Measurements from ENCODE around the gene MTMR1.
A peak's percentile ranks its signal among the peaks of the same experiment; 100 is the strongest.

Gene MTMR1

DNA sequence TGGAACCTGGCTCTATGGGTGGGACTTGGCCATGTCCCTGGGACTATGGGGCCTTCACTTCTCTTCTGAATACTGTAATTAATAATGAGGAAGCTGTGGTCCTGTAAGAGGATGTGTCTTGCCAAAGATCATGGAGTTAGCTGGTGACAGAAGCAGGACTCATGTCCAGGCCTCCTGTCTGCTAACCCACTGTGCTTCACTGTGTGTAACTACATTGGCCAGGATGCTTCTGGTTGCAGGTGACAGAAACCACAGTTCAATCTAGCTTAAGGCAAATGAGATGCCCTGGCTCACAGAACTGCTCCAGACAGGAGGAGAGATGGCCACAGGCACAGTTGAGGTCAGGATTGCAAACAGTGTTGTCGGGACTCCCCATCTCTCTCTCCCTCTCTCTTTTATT is 3.1 kb downstream of the MTMR1 start:
- no peak for FAIRE-seq
- no peak for DNase-seq (ENCODE audit: insufficient read length, low spot score)

DNA sequence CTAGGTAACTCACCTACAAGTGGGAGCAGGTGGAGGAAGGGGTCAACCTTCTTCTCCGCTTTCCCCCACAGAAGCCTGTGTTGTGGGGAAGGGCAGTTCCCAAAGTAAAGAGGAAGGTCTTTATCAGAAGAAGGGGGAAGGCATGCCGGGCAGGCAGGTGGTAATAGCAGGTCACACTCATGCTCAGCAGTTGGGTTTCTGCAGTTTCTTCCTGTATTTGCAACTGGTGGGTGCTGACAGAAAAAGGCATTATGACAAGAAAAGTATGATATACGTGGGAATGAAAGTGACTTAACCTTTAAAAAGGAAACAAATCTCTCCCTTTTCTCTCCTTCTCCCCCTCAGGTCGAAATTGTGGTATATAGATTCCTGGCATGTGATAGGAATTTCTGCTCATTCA is 3.7 kb downstream of the MTMR1 start:
- no peak for FAIRE-seq
- no peak for DNase-seq (ENCODE audit: insufficient read length, low spot score)

DNA sequence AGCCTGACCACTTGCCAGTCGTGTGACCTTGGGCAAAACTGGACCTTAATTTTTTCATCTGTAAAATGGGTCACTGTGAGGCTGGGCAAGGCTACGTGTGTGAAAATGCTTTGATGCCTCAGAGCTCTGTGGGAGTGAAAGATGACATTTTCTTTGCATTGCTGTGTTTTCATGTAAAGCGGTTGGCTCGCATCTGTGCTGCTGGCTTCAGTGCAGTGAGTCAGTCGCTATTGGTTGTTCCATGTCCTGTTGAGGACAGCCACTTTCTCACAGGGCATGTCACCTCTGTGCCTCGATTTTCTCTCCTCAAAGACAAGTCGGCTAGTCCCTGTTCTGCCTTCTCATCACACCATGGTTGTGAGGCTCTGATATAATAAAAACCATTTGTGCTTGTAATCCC is 4.4 kb downstream of the MTMR1 start:
- DNase-seq (ENCODE audit: insufficient read length, low spot score) (no peak), FAIRE-seq (no peak)

GRCh38 chrX:150698981-150699380 is 5.8 kb downstream of the MTMR1 start:
- FAIRE-seq: no peak
- DNase-seq (ENCODE audit: insufficient read length, low spot score): no peak

DNA sequence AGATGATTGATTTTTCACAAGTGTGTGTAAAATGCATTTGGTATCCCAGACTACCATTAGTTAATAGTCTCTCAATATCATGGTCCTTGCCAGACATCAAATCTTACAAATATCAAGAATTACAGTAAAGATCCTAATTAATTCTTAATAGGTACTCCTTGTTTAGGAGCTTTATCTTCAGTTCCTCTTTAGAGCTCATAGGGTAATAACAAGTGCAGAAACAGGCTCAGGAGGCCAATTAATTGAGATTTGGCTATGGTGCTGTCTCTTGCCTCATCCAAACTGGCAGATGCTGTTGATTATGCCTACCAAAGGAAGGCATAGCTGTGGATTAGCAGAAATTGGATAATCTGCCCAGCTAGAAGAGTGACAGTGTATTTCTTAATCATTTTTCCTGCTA is 6.9 kb downstream of the MTMR1 start:
- no peak for DNase-seq (ENCODE audit: insufficient read length, low spot score)

DNA sequence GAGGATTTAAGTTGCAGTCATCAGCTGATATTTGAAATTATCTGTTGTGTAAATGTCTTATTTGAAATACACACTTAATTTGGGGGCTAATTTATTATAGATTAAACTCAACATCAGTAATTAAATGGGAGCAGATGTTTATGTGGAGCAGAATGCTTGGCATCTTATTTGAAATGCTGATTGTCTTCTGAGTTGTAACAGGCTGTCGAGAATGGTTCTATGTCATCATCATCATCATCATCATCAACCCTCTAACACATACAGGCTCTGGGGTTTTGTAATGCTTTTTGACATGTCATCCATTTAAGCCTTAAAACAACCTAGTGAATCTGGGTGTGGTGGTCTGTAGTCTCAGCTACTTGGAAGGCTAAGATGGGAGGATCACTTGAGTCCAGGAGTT is 8.2 kb downstream of the MTMR1 start:
- FAIRE-seq (no peak), DNase-seq (ENCODE audit: insufficient read length, low spot score) (no peak)

More for the DNA sequence above, 6.9 kb downstream of the MTMR1 start:
- FAIRE-seq: no peak

GRCh38 chrX:150702966-150703694 is 9.9 kb downstream of the MTMR1 start:
- FAIRE-seq: no peak
- no peak for DNase-seq (ENCODE audit: insufficient read length, low spot score)

GRCh38 chrX:150703695-150703974 is 10.4 kb downstream of the MTMR1 start:
- DNase-seq (ENCODE audit: insufficient read length, low spot score) (no peak), FAIRE-seq (no peak)

DNA sequence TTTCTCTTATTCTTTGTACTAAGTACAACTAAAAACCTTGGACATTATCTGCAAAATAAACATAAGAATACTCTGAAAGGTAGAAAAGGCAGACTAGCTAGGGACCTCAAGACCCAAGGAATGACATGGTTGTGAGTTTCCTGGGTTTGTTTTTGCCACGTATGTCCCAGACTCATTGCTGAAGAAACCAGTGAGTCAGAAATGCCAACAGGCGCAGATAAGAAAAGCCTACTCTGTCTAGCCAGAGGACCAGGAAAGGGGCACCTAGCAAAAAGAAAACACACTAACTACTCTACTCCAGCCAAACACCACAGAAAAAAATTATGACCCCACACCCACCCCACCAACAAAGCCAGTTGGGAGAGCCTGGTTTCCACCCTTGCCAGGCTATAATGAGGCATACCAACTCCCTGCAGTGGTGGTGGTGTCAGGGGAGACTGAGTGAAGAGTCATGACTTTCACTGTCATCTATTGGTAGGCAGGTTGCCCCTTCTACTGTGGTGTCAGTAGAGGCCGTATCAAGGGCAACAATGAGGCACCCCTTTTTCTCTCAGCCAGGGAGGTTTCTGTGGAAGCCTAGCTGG is 10.9 kb downstream of the MTMR1 start:
- DNase-seq (ENCODE audit: insufficient read length, low spot score): no peak
- no peak for FAIRE-seq

DNA sequence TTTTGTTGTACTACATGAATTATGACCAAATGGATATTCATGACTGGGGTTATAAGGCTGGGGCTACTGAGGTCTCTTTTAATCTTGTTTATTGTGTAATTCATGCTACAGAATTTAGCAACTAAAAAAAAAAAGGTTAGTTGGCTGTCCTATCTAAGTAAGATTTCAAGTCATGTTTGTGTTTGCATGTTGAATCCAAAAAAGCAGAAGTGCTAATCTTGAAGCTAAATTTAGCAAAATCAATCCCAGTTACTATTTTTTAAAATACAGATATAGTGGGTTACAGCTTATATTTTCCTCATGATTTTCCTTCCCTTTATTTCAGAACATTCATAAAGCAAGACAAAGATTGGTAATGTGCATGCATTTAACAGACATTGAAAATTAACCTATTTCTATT is 19.4 kb downstream of the MTMR1 start:
- DNase-seq (ENCODE audit: insufficient read length, low spot score) (no peak), FAIRE-seq (no peak)

GRCh38 chrX:150715184-150715583 is 22.0 kb downstream of the MTMR1 start:
- FAIRE-seq: no peak

DNA sequence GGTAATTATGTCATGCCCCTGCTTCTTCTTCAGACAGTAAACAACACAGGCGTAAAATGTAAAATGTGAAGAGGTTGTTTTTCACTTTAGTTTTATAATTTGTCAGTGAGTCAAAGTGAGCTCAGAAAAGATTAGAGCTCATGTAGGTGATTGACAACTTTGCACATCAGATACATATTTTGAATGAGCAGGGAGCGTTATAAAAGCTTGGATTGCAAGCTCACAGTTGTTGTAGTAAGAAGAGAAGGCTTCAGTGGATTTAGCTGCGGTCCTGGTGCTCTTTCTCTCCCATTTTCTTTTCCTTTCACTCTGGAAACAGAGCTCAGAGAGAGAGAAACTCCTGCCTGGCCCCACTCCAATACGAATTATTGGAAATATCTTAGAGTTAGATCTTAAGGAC is 26.4 kb downstream of the MTMR1 start:
- FAIRE-seq (no peak), DNase-seq (ENCODE audit: insufficient read length, low spot score) (no peak)

More at GRCh38 chrX:150715184-150715583, 22.0 kb downstream of the MTMR1 start:
- DNase-seq (ENCODE audit: insufficient read length, low spot score): no peak

DNA sequence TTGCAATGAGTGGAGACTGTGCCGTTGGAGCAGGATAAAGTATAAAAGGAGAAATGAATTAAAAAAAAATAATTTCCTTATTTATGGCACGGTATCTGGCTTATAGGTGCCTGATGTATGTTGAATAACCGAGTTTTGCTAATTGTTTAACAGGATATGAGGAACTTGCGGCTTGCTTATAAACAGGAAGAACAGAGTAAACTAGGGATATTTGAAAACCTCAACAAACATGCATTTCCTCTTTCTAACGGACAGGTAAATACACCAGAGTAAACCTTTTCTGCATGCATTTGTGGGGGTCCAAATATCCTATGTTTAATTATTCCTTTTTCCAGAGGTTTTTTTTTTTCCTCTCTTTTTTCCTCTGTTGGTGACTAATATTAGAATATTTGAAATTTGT is 36.8 kb downstream of the MTMR1 start:
- FAIRE-seq: no peak
- no peak for DNase-seq (ENCODE audit: insufficient read length, low spot score)

DNA sequence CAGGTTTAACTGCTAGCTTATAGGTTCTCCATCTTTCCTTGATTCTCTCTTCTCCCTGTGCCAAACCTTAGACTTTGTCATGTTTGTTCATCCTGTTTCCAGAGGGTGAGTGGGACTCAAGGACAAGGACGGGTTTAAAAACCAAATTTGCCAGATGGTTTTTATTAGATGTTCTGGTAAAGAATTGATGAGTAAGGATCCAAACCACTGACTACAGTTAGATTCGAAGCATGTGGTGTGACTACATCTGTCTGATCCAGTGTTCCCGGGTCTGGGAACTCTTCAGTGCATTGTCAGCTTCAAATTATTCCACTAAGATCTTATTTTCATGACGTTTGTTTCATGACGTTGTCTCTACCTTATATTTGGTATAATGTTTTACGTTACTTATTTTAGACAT is 37.5 kb downstream of the MTMR1 start:
- FAIRE-seq (no peak), DNase-seq (ENCODE audit: insufficient read length, low spot score) (no peak)

DNA sequence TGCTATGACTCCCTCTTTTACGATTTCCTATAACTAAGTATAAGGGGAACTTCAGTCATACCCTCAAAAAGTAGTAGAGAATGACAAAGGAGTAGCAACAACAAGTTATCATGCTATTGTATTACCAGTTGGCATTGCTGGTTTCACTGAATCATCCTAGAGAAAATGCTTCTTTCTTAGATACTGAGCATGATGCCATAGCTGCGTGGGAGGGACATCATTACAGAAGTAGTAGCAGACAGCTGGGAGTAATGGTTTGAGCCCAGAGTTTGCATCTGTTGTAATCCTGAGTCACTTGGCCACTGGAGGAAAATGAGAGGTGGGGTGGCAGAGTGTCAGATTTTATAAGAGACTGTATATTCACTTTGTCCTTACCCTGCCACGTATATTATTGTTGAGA is 38.6 kb downstream of the MTMR1 start:
- no peak for FAIRE-seq
- DNase-seq (ENCODE audit: insufficient read length, low spot score): peak; percentile 5

- DNase-seq (ENCODE audit: insufficient read length, low spot score) (no peak), FAIRE-seq (no peak)
Observed at GRCh38 chrX:150736475-150736874, 43.3 kb downstream of the MTMR1 start.

DNA sequence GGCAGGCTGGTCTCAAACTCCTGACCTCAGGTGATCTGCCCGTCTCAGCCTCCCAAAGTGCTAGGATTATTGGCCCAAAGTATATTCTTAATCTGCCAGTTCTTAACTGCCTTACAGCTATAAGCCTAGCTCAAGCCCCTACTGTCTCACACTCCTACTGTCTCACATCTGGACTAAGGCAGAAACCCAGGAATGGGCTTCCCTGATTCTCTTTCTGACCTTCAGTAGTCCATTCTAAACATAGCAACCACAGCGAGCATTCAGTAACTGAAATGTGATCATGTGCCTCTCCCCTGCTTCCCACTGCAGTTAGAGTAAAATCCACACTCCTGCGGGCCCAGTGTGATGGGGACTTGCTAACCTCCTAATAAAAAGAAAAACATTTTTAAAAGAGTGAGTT is 58.9 kb downstream of the MTMR1 start:
- DNase-seq (ENCODE audit: insufficient read length, low spot score) (no peak), FAIRE-seq (no peak)

GRCh38 chrX:150753357-150753756 is 60.2 kb downstream of the MTMR1 start:
- DNase-seq (ENCODE audit: insufficient read length, low spot score) (no peak), FAIRE-seq (no peak)

DNA sequence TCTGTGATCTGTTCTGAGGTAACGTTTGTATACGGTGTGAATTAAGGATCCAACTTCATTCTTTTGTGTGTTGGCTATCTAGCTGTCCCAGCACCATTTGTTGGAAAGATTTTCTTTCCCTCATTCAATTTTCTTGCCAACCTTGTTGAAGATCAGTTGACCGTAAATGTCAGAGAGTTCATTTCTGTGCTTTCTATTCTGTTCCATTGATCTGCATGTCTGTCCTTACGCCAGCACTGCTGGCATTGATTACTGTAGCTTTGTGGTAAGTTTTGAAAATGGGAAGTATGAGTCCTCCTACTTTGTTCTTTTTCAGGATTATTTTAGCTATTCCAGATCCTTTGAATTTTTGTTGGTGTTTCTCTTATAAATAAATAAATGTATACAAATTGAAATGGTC is 60.8 kb downstream of the MTMR1 start:
- no peak for FAIRE-seq
- no peak for DNase-seq (ENCODE audit: insufficient read length, low spot score)

DNA sequence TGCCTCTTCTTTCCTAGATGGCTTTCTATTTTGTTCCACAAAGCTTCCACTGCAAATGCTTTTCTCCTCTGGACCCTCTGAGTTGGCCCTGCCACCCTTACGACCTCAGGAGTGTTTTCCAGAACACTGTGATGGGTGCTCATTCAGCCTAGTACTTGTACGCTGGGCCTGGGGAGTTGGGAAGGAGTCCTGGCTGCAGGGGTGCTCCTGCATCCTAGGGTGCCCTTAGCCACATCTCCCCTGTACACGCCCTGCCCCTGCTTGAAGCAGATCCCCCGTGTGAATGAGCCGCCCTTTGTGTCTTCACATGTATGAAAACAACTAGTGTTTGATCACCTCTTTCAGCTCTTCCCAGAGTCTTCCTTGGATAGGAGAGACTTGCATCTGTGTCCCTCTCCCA is 64.2 kb downstream of the MTMR1 start:
- DNase-seq (ENCODE audit: insufficient read length, low spot score) (no peak), FAIRE-seq (no peak)

- DNase-seq (ENCODE audit: insufficient read length, low spot score) (no peak), FAIRE-seq (no peak)
Observed at GRCh38 chrX:150759568-150760416, 66.6 kb downstream of the MTMR1 start.

DNA sequence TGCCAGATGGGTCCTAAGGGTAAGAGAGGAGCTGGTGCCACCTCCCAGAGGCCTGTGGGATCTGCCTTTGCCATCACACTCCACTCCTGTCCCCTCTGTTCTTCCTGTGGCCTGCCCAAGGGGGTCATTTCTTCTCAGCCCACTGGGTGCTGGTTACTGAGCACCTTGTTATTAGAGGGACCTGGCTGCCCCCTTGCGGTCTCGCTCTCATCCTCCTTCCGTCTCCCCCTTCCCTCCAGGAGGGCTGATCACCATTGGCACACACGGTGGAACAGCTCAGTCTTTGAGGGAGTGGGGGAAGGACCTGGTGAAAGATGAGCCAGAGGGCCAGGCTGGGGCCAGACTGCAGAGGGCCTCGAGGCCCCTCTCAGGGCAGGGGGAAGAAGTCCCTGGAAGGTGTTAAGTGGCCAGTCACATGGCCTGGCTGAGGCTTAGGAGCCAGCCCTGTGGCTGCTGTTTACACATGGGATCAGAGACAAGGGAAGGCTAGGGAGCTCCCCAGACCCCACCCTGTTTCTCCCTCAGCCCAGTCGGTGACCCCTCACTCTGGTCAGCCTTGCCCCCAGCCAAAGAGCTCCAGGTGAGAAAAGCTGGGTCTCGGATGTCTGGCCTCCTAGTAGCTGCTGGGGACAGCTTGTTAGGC is 68.1 kb downstream of the MTMR1 start:
- FAIRE-seq (no peak), DNase-seq (ENCODE audit: insufficient read length, low spot score) (no peak)

Data from HTR-8/SVneo (cell line).